GM12872 (cell line): ENCODE measurements around the gene FBXL17.

Source experiments
- TF ChIP-seq, protein P1 (sequence below): IDR thresholded peaks from 3 replicates; pipeline ENCODE4 v1.5.1; 2011; ENCODE audit warnings: low read depth, mild to moderate bottlenecking, low read length, moderate library complexity; ENCODE audit not compliant: insufficient read depth

FBXL17 gene

DNA sequence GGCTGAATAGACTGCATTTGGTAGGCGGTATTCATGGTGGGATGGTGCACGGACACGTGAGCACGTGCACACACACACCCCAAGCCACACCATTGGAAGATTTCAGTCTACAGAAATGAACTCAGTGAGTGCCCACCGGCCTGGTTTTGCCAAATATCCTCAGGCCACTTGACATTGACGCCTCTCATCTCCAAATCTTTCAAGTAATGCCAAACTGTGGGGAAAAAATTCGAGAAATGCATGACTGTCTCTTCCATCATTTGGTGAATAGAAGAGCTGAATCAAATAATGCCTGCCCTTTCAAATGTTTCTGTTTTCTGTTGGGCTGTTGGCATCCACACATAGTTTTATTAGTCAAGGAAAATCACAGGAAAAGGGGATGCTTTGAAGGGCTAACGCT, 528.9 kb downstream of the FBXL17 start:
- TF ChIP-seq, protein P1, sequence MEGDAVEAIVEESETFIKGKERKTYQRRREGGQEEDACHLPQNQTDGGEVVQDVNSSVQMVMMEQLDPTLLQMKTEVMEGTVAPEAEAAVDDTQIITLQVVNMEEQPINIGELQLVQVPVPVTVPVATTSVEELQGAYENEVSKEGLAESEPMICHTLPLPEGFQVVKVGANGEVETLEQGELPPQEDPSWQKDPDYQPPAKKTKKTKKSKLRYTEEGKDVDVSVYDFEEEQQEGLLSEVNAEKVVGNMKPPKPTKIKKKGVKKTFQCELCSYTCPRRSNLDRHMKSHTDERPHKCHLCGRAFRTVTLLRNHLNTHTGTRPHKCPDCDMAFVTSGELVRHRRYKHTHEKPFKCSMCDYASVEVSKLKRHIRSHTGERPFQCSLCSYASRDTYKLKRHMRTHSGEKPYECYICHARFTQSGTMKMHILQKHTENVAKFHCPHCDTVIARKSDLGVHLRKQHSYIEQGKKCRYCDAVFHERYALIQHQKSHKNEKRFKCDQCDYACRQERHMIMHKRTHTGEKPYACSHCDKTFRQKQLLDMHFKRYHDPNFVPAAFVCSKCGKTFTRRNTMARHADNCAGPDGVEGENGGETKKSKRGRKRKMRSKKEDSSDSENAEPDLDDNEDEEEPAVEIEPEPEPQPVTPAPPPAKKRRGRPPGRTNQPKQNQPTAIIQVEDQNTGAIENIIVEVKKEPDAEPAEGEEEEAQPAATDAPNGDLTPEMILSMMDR = no peak

DNA sequence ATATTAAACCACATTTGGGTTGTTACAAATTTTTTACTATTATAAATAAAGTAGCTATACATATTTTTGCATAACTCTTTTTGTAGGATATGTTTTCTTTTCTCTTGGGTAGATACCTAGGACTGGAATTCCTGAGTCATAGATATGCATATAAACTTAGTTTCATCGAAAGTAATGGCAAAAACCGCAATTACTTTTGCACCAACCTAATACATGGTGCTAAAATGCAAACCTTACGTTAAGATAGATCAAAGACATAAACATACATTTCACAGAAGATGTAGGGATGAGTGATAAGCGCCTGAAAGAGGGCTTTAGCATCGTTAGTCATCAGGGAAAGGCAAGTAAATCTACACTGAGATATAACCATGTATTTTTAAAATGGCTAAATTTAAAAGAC, 532.8 kb downstream of the FBXL17 start:
- TF ChIP-seq, protein P1 = no peak

- TF ChIP-seq, protein P1 = no peak
Observed at GRCh38 chr5:107840592-107840991, 541.3 kb downstream of the FBXL17 start.

DNA sequence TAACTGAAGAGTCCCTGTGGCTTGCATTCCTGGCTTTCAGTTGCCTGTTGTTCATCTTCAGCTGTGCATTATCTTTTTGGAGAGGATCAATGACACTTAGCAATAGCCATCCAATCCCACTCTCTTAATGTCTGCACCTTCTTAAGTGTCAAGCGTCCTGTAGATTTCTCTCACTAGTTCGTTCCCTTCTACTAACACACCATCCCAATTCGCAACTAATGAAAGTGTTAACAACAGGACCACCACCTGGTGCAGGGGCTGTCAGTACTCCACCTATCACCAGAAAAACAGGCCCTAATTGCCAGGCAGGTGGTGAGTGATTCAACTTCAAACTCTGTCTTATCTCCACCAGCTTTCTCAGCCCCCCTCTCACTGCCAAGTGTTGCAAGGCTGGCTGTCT, 541.7 kb downstream of the FBXL17 start:
- TF ChIP-seq, protein P1 = no peak

DNA sequence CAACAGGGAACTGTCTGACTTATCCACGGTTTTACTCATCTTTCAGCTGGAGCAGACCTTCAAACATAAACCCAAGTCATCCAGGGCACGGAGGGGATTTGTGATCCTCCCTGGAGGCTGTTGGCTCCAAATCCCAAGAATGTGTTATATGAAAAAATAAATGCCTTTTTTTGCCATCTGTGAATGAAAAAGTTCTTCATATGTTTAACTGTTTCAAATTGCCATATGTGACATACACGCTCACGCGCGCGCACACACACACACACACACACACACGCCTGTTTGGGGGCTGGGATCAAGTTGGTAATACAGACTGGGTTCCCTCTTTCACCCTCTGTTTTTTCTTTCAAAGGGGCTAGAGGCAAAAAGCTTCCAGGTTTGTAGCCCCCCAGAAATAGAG, 546.8 kb downstream of the FBXL17 start:
- TF ChIP-seq, protein P1 = no peak

DNA sequence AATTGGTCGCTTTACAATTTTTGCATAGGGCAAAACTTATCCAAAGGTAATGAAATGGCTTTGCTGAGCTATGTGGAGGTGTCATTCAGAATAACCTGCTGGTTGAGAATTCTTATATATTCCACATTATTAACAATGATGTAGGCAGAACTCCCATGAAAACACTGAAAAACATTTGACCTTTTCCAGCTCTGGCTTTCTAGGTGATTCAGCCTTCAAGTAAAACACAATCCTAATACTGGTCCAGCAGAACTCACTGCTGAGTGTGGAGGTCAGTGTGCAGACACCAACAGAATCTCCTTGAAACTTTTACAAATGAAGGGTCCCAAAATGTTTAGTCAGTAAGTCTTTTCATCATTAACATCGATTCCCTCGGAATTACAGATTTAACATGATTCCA, 549.2 kb downstream of the FBXL17 start:
- TF ChIP-seq, protein P1 = no peak

DNA sequence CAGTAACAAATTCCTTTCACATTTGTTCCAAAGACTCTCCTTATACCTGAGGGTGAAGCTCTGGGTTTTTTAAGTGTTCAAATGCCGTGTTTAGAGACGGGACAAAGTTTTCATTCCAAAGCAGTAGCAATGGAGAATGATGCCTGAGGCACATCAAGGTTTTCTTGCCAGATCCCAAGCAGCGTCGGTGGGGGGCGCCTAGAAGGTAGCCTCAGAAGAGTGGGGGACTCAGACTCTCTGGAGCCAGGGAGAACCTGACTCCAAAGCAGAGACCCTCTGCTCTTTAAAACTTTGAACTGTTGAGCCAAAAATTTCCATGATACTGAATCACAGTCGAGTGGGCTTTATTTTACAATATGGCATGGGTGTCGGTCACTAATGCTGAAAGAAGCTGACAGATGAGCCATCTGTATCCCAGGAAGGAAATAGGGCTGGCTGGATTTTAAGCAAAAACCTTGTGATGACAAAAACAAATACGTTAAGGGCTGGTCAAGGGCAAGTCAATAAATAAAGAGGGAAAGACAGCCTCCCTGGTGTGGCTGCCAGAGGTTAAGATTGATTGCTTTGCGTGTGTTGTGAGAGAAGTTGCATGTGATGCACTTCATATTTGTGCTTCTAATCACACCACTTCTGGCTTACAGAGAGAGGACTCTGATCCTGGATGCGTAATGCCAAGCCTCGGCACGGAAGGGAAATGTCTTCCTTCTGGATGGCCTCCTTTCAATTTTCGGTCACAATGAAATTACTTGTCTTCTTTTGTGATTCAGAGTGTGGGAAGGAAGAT, 550.1 kb downstream of the FBXL17 start:
- TF ChIP-seq, protein P1 = no peak
